Measurements from ENCODE around the gene EML3. TPM values are rescaled to one million over a fixed set of nuclear protein-coding genes. Genes with fewer than 3 reads are reported as not detected.

Gene EML3
- total and polyA plus RNA-seq, 2 of the 8 experiments (the other 6 are each of a cell fraction or from before 2014, with no cell fraction given): 19.2 to 29.9 TPM

DNA sequence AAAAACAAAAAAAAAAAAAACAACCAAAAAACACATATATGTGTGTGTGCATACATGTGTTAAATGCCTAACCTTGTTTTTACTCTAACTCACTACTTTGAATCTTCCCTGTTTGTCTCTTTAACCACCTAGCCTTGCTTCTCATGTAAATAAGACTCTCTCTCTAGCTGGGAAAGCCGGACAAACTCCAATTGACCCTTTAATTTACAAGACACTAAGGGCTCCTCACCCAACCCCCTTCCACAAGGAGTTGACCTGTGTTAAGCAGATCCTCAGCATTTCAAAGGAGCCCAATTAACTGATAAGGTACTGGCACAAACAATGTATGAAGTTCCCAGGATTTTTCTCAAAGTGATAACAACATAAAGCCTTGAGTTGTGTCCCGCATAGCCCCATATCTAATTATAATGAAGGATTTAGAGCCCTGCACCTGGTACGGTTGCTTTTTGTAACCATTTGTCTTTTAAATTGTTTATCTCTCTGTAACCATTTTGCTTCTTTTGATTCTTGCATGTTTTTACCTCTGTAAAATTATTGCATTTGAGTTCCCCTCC is 50.8 kb downstream of the EML3 start (continued):
- TF ChIP-seq, protein P1, sequence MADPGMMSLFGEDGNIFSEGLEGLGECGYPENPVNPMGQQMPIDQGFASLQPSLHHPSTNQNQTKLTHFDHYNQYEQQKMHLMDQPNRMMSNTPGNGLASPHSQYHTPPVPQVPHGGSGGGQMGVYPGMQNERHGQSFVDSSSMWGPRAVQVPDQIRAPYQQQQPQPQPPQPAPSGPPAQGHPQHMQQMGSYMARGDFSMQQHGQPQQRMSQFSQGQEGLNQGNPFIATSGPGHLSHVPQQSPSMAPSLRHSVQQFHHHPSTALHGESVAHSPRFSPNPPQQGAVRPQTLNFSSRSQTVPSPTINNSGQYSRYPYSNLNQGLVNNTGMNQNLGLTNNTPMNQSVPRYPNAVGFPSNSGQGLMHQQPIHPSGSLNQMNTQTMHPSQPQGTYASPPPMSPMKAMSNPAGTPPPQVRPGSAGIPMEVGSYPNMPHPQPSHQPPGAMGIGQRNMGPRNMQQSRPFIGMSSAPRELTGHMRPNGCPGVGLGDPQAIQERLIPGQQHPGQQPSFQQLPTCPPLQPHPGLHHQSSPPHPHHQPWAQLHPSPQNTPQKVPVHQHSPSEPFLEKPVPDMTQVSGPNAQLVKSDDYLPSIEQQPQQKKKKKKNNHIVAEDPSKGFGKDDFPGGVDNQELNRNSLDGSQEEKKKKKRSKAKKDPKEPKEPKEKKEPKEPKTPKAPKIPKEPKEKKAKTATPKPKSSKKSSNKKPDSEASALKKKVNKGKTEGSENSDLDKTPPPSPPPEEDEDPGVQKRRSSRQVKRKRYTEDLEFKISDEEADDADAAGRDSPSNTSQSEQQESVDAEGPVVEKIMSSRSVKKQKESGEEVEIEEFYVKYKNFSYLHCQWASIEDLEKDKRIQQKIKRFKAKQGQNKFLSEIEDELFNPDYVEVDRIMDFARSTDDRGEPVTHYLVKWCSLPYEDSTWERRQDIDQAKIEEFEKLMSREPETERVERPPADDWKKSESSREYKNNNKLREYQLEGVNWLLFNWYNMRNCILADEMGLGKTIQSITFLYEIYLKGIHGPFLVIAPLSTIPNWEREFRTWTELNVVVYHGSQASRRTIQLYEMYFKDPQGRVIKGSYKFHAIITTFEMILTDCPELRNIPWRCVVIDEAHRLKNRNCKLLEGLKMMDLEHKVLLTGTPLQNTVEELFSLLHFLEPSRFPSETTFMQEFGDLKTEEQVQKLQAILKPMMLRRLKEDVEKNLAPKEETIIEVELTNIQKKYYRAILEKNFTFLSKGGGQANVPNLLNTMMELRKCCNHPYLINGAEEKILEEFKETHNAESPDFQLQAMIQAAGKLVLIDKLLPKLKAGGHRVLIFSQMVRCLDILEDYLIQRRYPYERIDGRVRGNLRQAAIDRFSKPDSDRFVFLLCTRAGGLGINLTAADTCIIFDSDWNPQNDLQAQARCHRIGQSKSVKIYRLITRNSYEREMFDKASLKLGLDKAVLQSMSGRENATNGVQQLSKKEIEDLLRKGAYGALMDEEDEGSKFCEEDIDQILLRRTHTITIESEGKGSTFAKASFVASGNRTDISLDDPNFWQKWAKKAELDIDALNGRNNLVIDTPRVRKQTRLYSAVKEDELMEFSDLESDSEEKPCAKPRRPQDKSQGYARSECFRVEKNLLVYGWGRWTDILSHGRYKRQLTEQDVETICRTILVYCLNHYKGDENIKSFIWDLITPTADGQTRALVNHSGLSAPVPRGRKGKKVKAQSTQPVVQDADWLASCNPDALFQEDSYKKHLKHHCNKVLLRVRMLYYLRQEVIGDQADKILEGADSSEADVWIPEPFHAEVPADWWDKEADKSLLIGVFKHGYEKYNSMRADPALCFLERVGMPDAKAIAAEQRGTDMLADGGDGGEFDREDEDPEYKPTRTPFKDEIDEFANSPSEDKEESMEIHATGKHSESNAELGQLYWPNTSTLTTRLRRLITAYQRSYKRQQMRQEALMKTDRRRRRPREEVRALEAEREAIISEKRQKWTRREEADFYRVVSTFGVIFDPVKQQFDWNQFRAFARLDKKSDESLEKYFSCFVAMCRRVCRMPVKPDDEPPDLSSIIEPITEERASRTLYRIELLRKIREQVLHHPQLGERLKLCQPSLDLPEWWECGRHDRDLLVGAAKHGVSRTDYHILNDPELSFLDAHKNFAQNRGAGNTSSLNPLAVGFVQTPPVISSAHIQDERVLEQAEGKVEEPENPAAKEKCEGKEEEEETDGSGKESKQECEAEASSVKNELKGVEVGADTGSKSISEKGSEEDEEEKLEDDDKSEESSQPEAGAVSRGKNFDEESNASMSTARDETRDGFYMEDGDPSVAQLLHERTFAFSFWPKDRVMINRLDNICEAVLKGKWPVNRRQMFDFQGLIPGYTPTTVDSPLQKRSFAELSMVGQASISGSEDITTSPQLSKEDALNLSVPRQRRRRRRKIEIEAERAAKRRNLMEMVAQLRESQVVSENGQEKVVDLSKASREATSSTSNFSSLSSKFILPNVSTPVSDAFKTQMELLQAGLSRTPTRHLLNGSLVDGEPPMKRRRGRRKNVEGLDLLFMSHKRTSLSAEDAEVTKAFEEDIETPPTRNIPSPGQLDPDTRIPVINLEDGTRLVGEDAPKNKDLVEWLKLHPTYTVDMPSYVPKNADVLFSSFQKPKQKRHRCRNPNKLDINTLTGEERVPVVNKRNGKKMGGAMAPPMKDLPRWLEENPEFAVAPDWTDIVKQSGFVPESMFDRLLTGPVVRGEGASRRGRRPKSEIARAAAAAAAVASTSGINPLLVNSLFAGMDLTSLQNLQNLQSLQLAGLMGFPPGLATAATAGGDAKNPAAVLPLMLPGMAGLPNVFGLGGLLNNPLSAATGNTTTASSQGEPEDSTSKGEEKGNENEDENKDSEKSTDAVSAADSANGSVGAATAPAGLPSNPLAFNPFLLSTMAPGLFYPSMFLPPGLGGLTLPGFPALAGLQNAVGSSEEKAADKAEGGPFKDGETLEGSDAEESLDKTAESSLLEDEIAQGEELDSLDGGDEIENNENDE (IDR thresholded peaks at IDR 0.05; ENCODE audit: insufficient replicate concordance, low read length): peak; percentile 40
- 0 out of 2 replicates have a peak, but pooled peaks have one; percentile 45 for TF ChIP-seq RXRA (IDR thresholded peaks at IDR 0.05; ENCODE audit: insufficient read depth, low read depth, low read length)
